Activated CD8-positive, alpha-beta memory T cell treated with anti-CD3 and anti-CD28 coated beads for 36 hours (primary cell): ENCODE results near the gene CASP7. TPM values are rescaled to one million over a fixed set of nuclear protein-coding genes. Genes with fewer than 3 reads are reported as not detected.

Source experiments
- total RNA-seq, 2 experiments: library from RNA; stranded (reverse); gene quantifications; one replicate each; pipeline ENCODE4 v1.2.3, GENCODE V29; 2021

CASP7 gene
- total RNA-seq, 2 experiments from 2014 or later: 29.7 to 31.8 TPM

Other genes with a start within 250 kb of the CASP7 start
- not detected for gene HABP2, start 126.9 kb upstream of the CASP7 start, total RNA-seq
- gene NRAP, start 15.9 kb upstream of the CASP7 start, total RNA-seq: not detected
- not detected for gene PLEKHS1, start 71.8 kb downstream of the CASP7 start, total RNA-seq
- 10 to 100 TPM; 20.1 to 21.8 TPM for gene DCLRE1A, start 174.2 kb downstream of the CASP7 start, total RNA-seq
- gene NHLRC2, start 174.7 kb downstream of the CASP7 start, total RNA-seq: 10 to 100 TPM; 32.1 to 33.2 TPM